ENCODE results near the gene WDR76. TPM values are rescaled to one million over a fixed set of nuclear protein-coding genes. Genes with fewer than 3 reads are reported as not detected.
A peak's percentile ranks its signal among the peaks of the same experiment; 100 is the strongest.

Gene WDR76
- total and polyA plus RNA-seq, 12 donors = 0.68 to 4.1 (median 1.7) TPM

DNA sequence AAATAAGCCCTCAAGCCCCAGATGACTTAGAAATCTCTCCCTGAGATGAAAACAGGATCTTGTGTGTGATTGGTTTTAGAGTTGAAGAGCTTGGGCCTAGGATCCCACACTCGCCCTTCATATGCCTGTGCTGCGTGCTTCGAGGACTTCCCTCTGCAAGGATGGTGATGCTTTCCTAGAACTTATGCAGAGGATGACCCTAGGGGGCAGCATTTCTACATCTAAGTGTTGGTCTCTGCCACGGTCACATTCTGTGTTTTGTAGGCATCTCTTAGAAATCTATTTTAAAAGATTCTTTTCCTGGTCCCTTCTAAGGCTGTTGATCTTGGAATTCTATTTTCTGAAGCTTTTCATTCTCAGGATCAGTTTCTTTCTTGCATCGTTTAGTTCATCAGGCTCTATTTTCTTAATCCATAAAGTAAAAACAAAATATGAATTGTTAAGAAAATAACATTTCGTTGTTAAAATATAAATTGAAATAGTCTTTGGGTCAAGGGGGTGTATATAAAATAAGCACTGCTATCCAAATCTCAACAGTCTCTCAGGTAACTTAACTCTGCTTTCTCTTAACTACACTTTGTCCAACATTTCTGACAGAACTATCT, 45.7 kb downstream of the WDR76 start:
- Histone ChIP-seq H3K4me1 (peaks cover 0 to 53% (median 3%) of the 10 kb centered on the region in 9 donors), H3K27ac (peak overlapping the region in 1 of 10 donors; percentile 36), H3K36me3 (peaks cover 0 to 53% (median 4%) of the 10 kb centered on the region in 9 donors), H3K9me3 (no peaks in the 10 kb centered on the region), H3K27me3 (no peaks in the 10 kb centered on the region), H3K4me3 (no peak overlapping the region)
- ATAC-seq (peak; percentile 65 to 81 (median 70)), DNase-seq (peak in 1 of 2 donors; percentile 57)
- TF ChIP-seq CTCF (IDR thresholded peaks at IDR 0.05) = peak in 8 of 9 donors; percentile 18 to 67 (median 62)
- WGBS, 2 donors = 39 to 51% methylated on average over 6 of the region's 6 CpGs
- intact Hi-C loops (cut with DNase I) = loop anchor here in 4 of 10 donors (1.0 to 10.0 kb wide), 3 partner anchors 39 to 342 kb away; no protein-coding TSS in a partner anchor

DNA sequence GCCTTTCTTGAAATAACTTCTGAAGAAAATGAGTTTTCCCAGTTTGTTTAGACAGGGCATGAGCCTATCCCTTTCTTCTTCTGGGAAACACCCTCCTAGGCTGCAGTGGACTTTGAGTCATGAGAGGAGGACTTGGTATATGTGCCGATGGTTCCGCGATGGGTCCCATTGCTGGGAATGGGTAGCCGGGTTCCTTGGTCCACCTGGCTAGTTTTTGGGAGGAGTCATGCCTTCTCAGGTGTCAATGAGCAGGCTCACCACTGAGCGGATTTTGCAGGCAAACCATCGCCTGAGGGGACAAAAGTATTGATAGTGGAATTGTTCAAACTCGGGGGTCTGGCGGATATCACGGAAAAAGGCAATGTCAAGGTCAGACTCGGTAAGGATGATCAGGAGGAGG, 46.8 kb downstream of the WDR76 start:
- WGBS, 2 donors = 77 to 81% methylated on average over 10 of the region's 10 CpGs
- Histone ChIP-seq H3K27me3 (no peaks in the 10 kb centered on the region), H3K4me1 (peaks cover 0 to 53% (median 3%) of the 10 kb centered on the region in 9 donors), H3K36me3 (peaks cover 0 to 45% (median 4%) of the 10 kb centered on the region in 9 donors), H3K9me3 (no peaks in the 10 kb centered on the region), H3K27ac (peak overlapping the region in 2 of 10 donors; percentile 15 to 97), H3K4me3 (no peak overlapping the region)
- no peak for DNase-seq
- ATAC-seq = no peak
- no peak for TF ChIP-seq CTCF (IDR thresholded peaks at IDR 0.05)
- intact Hi-C loops (cut with DNase I) = loop anchor here in 4 of 10 donors (1.0 to 10.0 kb wide), 3 partner anchors 38 to 341 kb away; no protein-coding TSS in a partner anchor

GRCh38 chr15:43876872-43877271, 50.1 kb downstream of the WDR76 start:
- 60 to 79% methylated on average over 3 of the region's 3 CpGs for WGBS, 2 donors
- ATAC-seq (no peak), DNase-seq (no peak)
- peaks cover 0 to 38% (median 0%) of the 10 kb centered on the region in 9 donors for H3K36me3 ChIP-seq
- H3K27me3 ChIP-seq = no peaks in the 10 kb centered on the region
- H3K9me3 ChIP-seq = no peaks in the 10 kb centered on the region
- intact Hi-C loops (cut with DNase I) = loop anchor here in 3 of 10 donors (1.0 to 10.0 kb wide), 3 partner anchors 17 to 338 kb away; no protein-coding TSS in a partner anchor
- no peak for TF ChIP-seq CTCF (IDR thresholded peaks at IDR 0.05)
- peaks cover 0 to 62% (median 8%) of the 10 kb centered on the region in 9 donors for H3K4me1 ChIP-seq
- H3K4me3 ChIP-seq = peak overlapping the region in 9 of 10 donors; percentile 46 to 68 (median 54)
- H3K27ac ChIP-seq = peak overlapping the region in 9 of 10 donors; percentile 17 to 97 (median 94)

DNA sequence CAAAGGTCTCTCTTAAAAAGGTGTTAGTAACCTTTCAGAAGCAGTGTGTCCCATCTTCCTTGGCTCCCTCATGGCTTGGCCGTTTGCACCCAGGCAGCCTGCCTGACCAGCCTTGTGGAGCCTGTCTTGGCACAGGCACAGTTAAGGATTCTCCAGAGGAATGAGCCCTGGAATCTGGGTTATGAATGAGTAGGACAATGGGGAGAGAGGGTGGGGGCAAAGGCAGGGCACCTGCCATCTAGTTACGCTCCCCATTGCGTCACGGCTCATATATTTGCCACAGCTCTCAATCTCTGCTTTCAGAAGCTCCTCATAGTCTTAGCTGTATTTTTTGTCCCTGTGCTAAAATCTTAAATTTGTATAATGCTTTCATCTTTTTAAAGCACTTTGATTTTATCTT, 50.6 kb downstream of the WDR76 start:
- no peak for TF ChIP-seq CTCF (IDR thresholded peaks at IDR 0.05)
- intact Hi-C loops (cut with DNase I) = loop anchor here in 3 of 10 donors (1.0 to 10.0 kb wide), 3 partner anchors 17 to 337 kb away; no protein-coding TSS in a partner anchor
- peak in 7 of 8 donors; percentile 9 to 66 (median 41) for ATAC-seq

More for the DNA sequence above, 50.6 kb downstream of the WDR76 start:
- Histone ChIP-seq H3K9me3 (no peaks in the 10 kb centered on the region), H3K27me3 (no peaks in the 10 kb centered on the region), H3K4me3 (peak overlapping the region; percentile 3 to 68 (median 52)), H3K27ac (peak overlapping the region in 9 of 10 donors; percentile 17 to 97 (median 94)), H3K36me3 (peaks cover 0 to 38% (median 0%) of the 10 kb centered on the region in 9 donors), H3K4me1 (peaks cover 0 to 63% (median 9%) of the 10 kb centered on the region in 9 donors)
- DNase-seq = peak in 1 of 2 donors; percentile 35
- WGBS, 2 donors = 45 to 68% methylated on average over 4 of the region's 4 CpGs
